22Rv1 (cell line): ENCODE measurements around the gene GRAP2.

ENCODE experiments used
- CTCF ChIP-seq: fragments of 450-650 bp; IDR thresholded peaks from 2 replicates; pipeline ENCODE4 v1.5.1; 2017; ENCODE audit warnings: mild to moderate bottlenecking
- ZFX ChIP-seq: fragments of 450-650 bp; IDR thresholded peaks from 2 replicates; pipeline ENCODE4 v1.6.1; 2017; ENCODE audit warnings: antibody characterized with exemption, borderline replicate concordance

GRCh38 chr22:39965748-39966147, 64.9 kb downstream of the GRAP2 start:
- TF ChIP-seq CTCF (no peak), ZFX (no peak)
